Measurements from ENCODE around the gene TECTB. TPM values are rescaled to one million over a fixed set of nuclear protein-coding genes. Genes with fewer than 3 reads are reported as not detected.

TECTB gene
- total RNA-seq, 1 donor from 2014 or later = not detected

DNA sequence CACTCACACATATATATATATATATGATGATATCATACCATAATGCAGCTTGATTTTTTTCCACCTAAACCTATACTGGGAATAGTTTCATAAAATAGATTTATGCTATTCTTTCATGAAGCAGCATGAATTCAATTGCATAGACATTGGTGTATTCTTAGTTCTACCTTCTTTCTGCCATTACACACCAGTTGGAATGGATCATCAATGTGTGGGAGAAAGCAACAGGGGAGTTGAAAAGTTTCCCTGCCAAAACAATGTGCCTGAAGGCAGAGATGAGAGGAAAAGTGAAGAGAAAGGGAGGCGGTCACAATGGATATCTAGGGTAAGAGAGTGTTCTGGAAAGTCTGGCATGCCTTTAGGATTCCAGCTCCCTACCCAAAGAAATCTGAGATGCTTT lies 65.6 kb downstream of the TECTB start:
- DNase-seq (ENCODE audit: low read depth) = no peak
- no peak for TF ChIP-seq CTCF (conservative IDR thresholded peaks at IDR 0.05; ENCODE audit: low read depth, low read length)
- H3K4me3 ChIP-seq (ENCODE audit: low read depth, low read length) = no peak overlapping the region

DNA sequence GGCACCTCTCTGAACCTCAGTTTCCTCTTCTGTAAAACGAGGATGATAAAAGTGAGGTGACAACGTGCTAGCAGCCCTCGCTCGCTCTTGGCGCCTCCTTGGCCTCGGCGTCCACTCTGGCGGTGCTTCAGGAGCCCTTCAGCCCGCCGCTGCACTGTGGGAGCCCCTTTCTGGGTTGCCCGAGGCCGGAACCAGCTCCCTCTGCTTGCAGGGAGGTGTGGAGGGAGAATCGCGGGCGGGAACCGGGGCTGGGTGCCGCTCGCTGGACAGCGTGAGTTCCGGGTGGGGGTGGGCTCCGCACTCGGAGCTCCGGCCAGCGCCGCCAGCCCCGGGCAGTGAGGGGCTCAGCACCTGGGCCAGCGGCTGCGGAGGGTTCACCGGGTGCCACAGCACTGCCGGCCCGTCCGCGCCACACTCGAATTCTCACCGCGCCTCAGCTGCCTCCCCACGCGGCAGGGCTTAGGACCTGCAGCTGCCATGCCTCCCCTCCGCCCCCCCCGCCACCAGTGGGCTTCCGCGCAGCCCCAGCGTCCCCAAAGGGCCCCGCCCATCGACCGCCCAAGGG lies 66.4 kb downstream of the TECTB start:
- no peak for TF ChIP-seq CTCF (conservative IDR thresholded peaks at IDR 0.05; ENCODE audit: low read depth, low read length)
- H3K4me3 ChIP-seq (ENCODE audit: low read depth, low read length) = no peak overlapping the region
- DNase-seq (ENCODE audit: low read depth) = no peak

GRCh38 chr10:112351146-112351545 lies 67.9 kb downstream of the TECTB start:
- DNase-seq (ENCODE audit: low read depth) = no peak
- no peak for TF ChIP-seq CTCF (conservative IDR thresholded peaks at IDR 0.05; ENCODE audit: low read depth, low read length)
- H3K4me3 ChIP-seq (ENCODE audit: low read depth, low read length) = no peak overlapping the region

DNA sequence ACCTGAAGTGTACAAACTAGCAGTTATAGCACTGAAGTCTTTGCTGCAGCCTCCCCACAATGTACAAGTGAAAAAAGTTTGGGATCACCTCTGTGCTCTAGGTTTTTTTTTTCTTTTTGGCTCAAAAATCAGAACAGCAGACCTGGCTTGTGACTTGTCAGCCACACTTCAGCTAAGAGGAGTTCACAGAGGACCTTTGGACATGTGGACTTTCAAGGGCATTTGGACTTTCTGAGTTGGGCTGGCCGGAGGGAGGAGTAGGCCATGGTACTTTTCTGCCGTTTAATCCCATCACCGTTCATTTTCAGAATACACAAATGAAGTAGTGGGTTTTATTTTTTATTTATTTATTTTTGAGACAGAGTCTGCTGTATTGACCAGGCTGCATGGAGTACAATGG lies 68.8 kb downstream of the TECTB start:
- H3K4me3 ChIP-seq (ENCODE audit: low read depth, low read length) = no peak overlapping the region
- no peak for DNase-seq (ENCODE audit: low read depth)
- no peak for TF ChIP-seq CTCF (conservative IDR thresholded peaks at IDR 0.05; ENCODE audit: low read depth, low read length)

DNA sequence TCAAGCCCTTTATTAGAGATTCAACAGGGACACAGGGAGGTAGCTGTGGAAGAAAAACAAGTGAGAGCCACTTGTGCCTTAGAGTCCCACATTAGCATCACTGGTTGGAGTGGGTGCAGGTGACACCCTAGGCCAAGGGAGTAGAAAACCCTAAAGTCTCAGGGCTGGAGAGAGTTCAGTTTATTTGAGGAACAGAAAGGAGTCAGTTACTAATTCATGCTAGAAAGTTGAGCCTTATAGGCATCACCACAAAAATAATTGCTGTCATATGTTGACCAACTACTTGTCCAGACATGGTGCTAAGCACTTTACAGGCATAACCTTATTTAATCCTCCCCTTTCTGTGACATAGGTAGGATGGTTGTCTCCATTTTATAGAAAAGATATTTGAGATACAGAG lies 69.8 kb downstream of the TECTB start:
- no peak for DNase-seq (ENCODE audit: low read depth)
- no peak for TF ChIP-seq CTCF (conservative IDR thresholded peaks at IDR 0.05; ENCODE audit: low read depth, low read length)
- no peak overlapping the region for H3K4me3 ChIP-seq (ENCODE audit: low read depth, low read length)

Other genes starting within 250 kb of the TECTB start
- gene GPAM, start 99.6 kb upstream of the TECTB start, total RNA-seq = 5.5 and 8.0 TPM in 2 replicates
- 3.1 and 3.3 TPM in 2 replicates for gene ACSL5, start 90.7 kb downstream of the TECTB start, total RNA-seq
- gene ZDHHC6, start 163.5 kb downstream of the TECTB start, total RNA-seq = 17.5 and 22.1 TPM in 2 replicates
- gene VTI1A, start 163.8 kb downstream of the TECTB start, total RNA-seq = 13.5 and 30.1 TPM in 2 replicates